Endothelial cell of umbilical vein (primary cell): ENCODE results near the gene CDH20.

Experiments used
- CTCF ChIP-seq, 2 donors: IDR thresholded peaks; 1 replicate in 1 of 2; 2 replicates in 1 of 2; pipeline ENCODE4 v1.5.1; 2011; ENCODE audit warnings: low read length in 2 of 2, mild to moderate bottlenecking in 2 of 2, moderate library complexity in 2 of 2, control low read depth in 1 of 2, inconsistent platforms in 1 of 2, low read depth in 1 of 2; ENCODE audit not compliant: insufficient read depth in 1 of 2; ENCODE audit errors: extremely low read depth in 1 of 2
- EZH2 ChIP-seq: IDR thresholded peaks from 2 replicates; pipeline ENCODE4 v1.6.1; 2012; ENCODE audit warnings: borderline replicate concordance, low read depth, mild to moderate bottlenecking, moderate library complexity, low read length, inconsistent platforms; ENCODE audit not compliant: severe bottlenecking
- JUN ChIP-seq: IDR thresholded peaks from 2 replicates; pipeline ENCODE4 v1.6.1; 2011; ENCODE audit warnings: borderline replicate concordance, low read depth; ENCODE audit not compliant: insufficient read length, insufficient read depth
- MAX ChIP-seq: IDR thresholded peaks from 2 replicates; pipeline ENCODE4 v1.6.1; 2011; ENCODE audit not compliant: insufficient read depth, insufficient read length
- POLR2A ChIP-seq: IDR thresholded peaks from 2 replicates; pipeline ENCODE4 v1.6.1; 2012; ENCODE audit warnings: low read depth, mild to moderate bottlenecking, control low read depth, low read length
- POLR2AphosphoS5 ChIP-seq: IDR thresholded peaks from 2 replicates; pipeline ENCODE4 v1.6.1; 2012; ENCODE audit warnings: low read depth, mild to moderate bottlenecking, control low read depth, low read length, moderate library complexity; ENCODE audit not compliant: insufficient read depth

GRCh38 chr18:61574665-61575064, 241.4 kb downstream of the CDH20 start:
- TF ChIP-seq POLR2A = no peak
- TF ChIP-seq CTCF (IDR thresholded peaks at IDR 0.05; ENCODE audit: extremely low read depth in 1 of 2, insufficient read depth in 1 of 2, low read depth in 1 of 2, low read length in 2 of 2) = no peak
- no peak for TF ChIP-seq JUN
- no peak for TF ChIP-seq EZH2
- no peak for TF ChIP-seq MAX
- no peak for TF ChIP-seq POLR2AphosphoS5
